Iris pigment epithelial cell (primary cell): Measurements from ENCODE around the gene RTN4R.

Experiments used
- DNase-seq: peaks from one replicate; pipeline ENCODE4 v3.0.0-alpha.2; 2011; ENCODE audit warnings: low read depth

The RTN4R gene

GRCh38 chr22:20228939-20229272 is 39.2 kb downstream of the RTN4R start:
- DNase-seq, result no peak

GRCh38 chr22:20228055-20228938 is 39.8 kb downstream of the RTN4R start:
- no peak for DNase-seq

GRCh38 chr22:20227363-20227762 is 40.8 kb downstream of the RTN4R start:
- no peak for DNase-seq

- DNase-seq, result no peak
These were observed 41.3 kb downstream of the RTN4R start for GRCh38 chr22:20226760-20227350.

GRCh38 chr22:20226077-20226716 is 41.9 kb downstream of the RTN4R start:
- no peak for DNase-seq

GRCh38 chr22:20225693-20225966 is 42.5 kb downstream of the RTN4R start:
- DNase-seq, result no peak

GRCh38 chr22:20224917-20225692 is 43.0 kb downstream of the RTN4R start:
- no peak for DNase-seq

- DNase-seq, result no peak
These were observed 43.9 kb downstream of the RTN4R start for GRCh38 chr22:20224256-20224626.

- DNase-seq, result no peak
These were observed 44.5 kb downstream of the RTN4R start for GRCh38 chr22:20223421-20224255.

GRCh38 chr22:20222764-20223420 is 45.2 kb downstream of the RTN4R start:
- no peak for DNase-seq

GRCh38 chr22:20221421-20222340 is 46.4 kb downstream of the RTN4R start:
- DNase-seq, result no peak

GRCh38 chr22:20220629-20221026 is 47.5 kb downstream of the RTN4R start:
- DNase-seq, result no peak

GRCh38 chr22:20219667-20220628 is 48.2 kb downstream of the RTN4R start:
- no peak for DNase-seq

GRCh38 chr22:20218987-20219386 is 49.1 kb downstream of the RTN4R start:
- no peak for DNase-seq

- no peak for DNase-seq
These were observed 49.7 kb downstream of the RTN4R start for GRCh38 chr22:20218326-20218872.

GRCh38 chr22:20217563-20217962 is 50.6 kb downstream of the RTN4R start:
- DNase-seq, result no peak

GRCh38 chr22:20216863-20217499 is 51.1 kb downstream of the RTN4R start:
- no peak for DNase-seq

- no peak for DNase-seq
These were observed 52.4 kb downstream of the RTN4R start for GRCh38 chr22:20215742-20216141.
